Liver (tissue), 9 donors: ENCODE data around the gene DTYMK. TPM values are rescaled to one million over a fixed set of nuclear protein-coding genes. Genes with fewer than 3 reads are reported as not detected.

Source experiments
- DNase-seq: peaks from one replicate; pipeline ENCODE4 v3.0.0-alpha.2; 2017; ENCODE audit warnings: low spot score
- H3K27ac ChIP-seq, 2 donors: one replicate each; pipeline ENCODE4 v1.7.0; 2013; ENCODE audit warnings: inconsistent platforms in 2 of 2, low read length in 2 of 2, control low read depth in 1 of 2, low read depth in 1 of 2, mild to moderate bottlenecking in 1 of 2
- H3K27me3 ChIP-seq, 4 donors: one replicate each; pipeline versions ENCODE4 v1.6.1 to v1.7.0; 2013; ENCODE audit warnings: low read length in 3 of 4, inconsistent platforms in 1 of 4, mild to moderate bottlenecking in 1 of 4, moderate library complexity in 1 of 4; ENCODE audit not compliant: control insufficient read depth in 4 of 4, insufficient read depth in 4 of 4
- H3K36me3 ChIP-seq, 4 donors: one replicate each; pipeline versions ENCODE4 v1.6.1 to v1.7.0; 2013; ENCODE audit warnings: low read length in 3 of 4, mild to moderate bottlenecking in 3 of 4, low read depth in 1 of 4, moderate library complexity in 1 of 4; ENCODE audit not compliant: control insufficient read depth in 4 of 4, insufficient read depth in 3 of 4
- H3K4me1 ChIP-seq, 4 donors: one replicate each; pipeline versions ENCODE4 v1.6.1 to v1.7.0; 2013; ENCODE audit warnings: low read length in 3 of 4, mild to moderate bottlenecking in 3 of 4, moderate library complexity in 1 of 4; ENCODE audit not compliant: control insufficient read depth in 4 of 4, insufficient read depth in 4 of 4
- H3K4me3 ChIP-seq, 3 donors: one replicate each; pipeline versions ENCODE4 v1.6.1 to v1.7.0; 2013; ENCODE audit warnings: low read length in 3 of 3, control low read depth in 1 of 3, low read depth in 1 of 3, mild to moderate bottlenecking in 1 of 3
- H3K9ac ChIP-seq, 2 donors: one replicate each; pipeline ENCODE4 v1.7.0; 2013; ENCODE audit warnings: low read length in 2 of 2, mild to moderate bottlenecking in 2 of 2, moderate library complexity in 2 of 2, control low read depth in 1 of 2, low read depth in 1 of 2
- H3K9me3 ChIP-seq, 4 donors: one replicate each; pipeline versions ENCODE4 v1.6.1 to v1.7.0; 2013; ENCODE audit warnings: low read length in 3 of 4; ENCODE audit not compliant: control insufficient read depth in 4 of 4
- ATF3 ChIP-seq: IDR thresholded peaks from 2 replicates; pipeline ENCODE4 v1.6.1; 2016; ENCODE audit warnings: antibody characterized with exemption
- CTCF ChIP-seq: fragments of 150-350 bp; IDR thresholded peaks from 2 replicates; pipeline ENCODE4 v1.5.1; 2017; ENCODE audit warnings: improper control_type of control experiment, low read depth, low read length; ENCODE audit not compliant: missing input control
- EGR1 ChIP-seq, 2 donors: IDR thresholded peaks; 2 replicates each; pipeline ENCODE4 v1.6.1; 2016 to 2018; ENCODE audit warnings: antibody characterized with exemption in 2 of 2, low read depth in 2 of 2
- FOXA1 ChIP-seq: IDR thresholded peaks from 2 replicates; pipeline ENCODE4 v1.6.1; 2016; ENCODE audit warnings: antibody characterized with exemption
- FOXA2 ChIP-seq: IDR thresholded peaks from 2 replicates; pipeline ENCODE4 v1.6.1; 2016; ENCODE audit warnings: antibody characterized with exemption
- GABPA ChIP-seq, 2 donors: IDR thresholded peaks in 1 of 2; conservative IDR thresholded peaks in 1 of 2; 2 replicates each; pipeline ENCODE4 v1.6.1; 2016; ENCODE audit warnings: antibody characterized with exemption in 2 of 2, mild to moderate bottlenecking in 1 of 2, moderate library complexity in 1 of 2
- HNF4A ChIP-seq, 2 donors: conservative IDR thresholded peaks; 2 replicates each; pipeline ENCODE4 v1.6.1; 2016; ENCODE audit warnings: antibody characterized with exemption in 2 of 2, mild to moderate bottlenecking in 2 of 2
- HNF4G ChIP-seq: IDR thresholded peaks from 2 replicates; pipeline ENCODE4 v1.6.1; 2016; ENCODE audit warnings: antibody characterized with exemption
- JUND ChIP-seq, 2 donors: IDR thresholded peaks; 2 replicates each; pipeline ENCODE4 v1.6.1; 2016; ENCODE audit warnings: antibody characterized with exemption in 2 of 2
- MAX ChIP-seq: IDR thresholded peaks from 2 replicates; pipeline ENCODE4 v1.6.1; 2016; ENCODE audit warnings: antibody characterized with exemption
- NR2F2 ChIP-seq: IDR thresholded peaks from 2 replicates; pipeline ENCODE4 v1.6.1; 2016; ENCODE audit warnings: antibody characterized with exemption
- RAD21 ChIP-seq, 2 donors: IDR thresholded peaks; 2 replicates each; pipeline ENCODE4 v1.6.1; 2016; ENCODE audit warnings: antibody characterized with exemption in 2 of 2, mild to moderate bottlenecking in 2 of 2
- REST ChIP-seq: IDR thresholded peaks from 2 replicates; pipeline ENCODE4 v1.6.1; 2016; ENCODE audit warnings: antibody characterized with exemption, mild to moderate bottlenecking
- RXRA ChIP-seq, 2 donors: IDR thresholded peaks; 2 replicates each; pipeline ENCODE4 v1.6.1; 2017 to 2018; ENCODE audit warnings: antibody characterized with exemption in 2 of 2, mild to moderate bottlenecking in 1 of 2
- SP1 ChIP-seq: IDR thresholded peaks from 2 replicates; pipeline ENCODE4 v1.6.1; 2018; ENCODE audit warnings: antibody characterized with exemption, mild to moderate bottlenecking
- TAF1 ChIP-seq: conservative IDR thresholded peaks from 2 replicates; pipeline ENCODE4 v1.6.1; 2016; ENCODE audit warnings: antibody characterized with exemption, mild to moderate bottlenecking
- YY1 ChIP-seq: IDR thresholded peaks from 2 replicates; pipeline ENCODE4 v1.6.1; 2016; ENCODE audit warnings: antibody characterized with exemption, mild to moderate bottlenecking
- ZBTB33 ChIP-seq: IDR thresholded peaks from 2 replicates; pipeline ENCODE4 v1.6.1; 2016; ENCODE audit warnings: antibody characterized with exemption
- WGBS: extraction: QIAGEN DNeasy Blood & Tissue Kit; methylation state at CpG from one replicate; pipeline ENCODE4 v1.1.7; 2013; 5-methylcytosine and 5-hydroxymethylcytosine counted together
- polyA plus RNA-seq, 2 donors: library from polyadenylated mRNA; stranded (reverse) in 1 of 2; unstranded in 1 of 2; fragments of 200-250 nt in 1 of 2; fragments of >200 nt in 1 of 2; fragmentation: Nextera tagmentation in 1 of 2; extraction: Ambion mirVana in 1 of 2; gene quantifications; one replicate each; pipeline versions ENCODE4 v1.2.1 to v1.2.3, GENCODE V29; 2013 to 2015
- total RNA-seq, 2 donors: library from RNA; depleted of rRNA; stranded (reverse); fragments of >200 nt; gene quantifications; one replicate each; pipeline ENCODE4 v1.2.3, GENCODE V29; 2014
- donor health status: healthy.
- donor health status: healthy.
- donor health status: healthy.
- donor health status: healthy.
- donor health status: healthy.

DTYMK gene
- total and polyA plus RNA-seq, 4 donors: 5.5 to 17.7 (median 14.5) TPM

- H3K9ac ChIP-seq: no peak overlapping the region
- H3K27ac ChIP-seq: no peak overlapping the region
- peaks cover 0 to 14% (median 5%) of the 10 kb centered on the region in 4 donors for H3K36me3 ChIP-seq
- H3K9me3 ChIP-seq: peaks cover 0 to 6% (median 1%) of the 10 kb centered on the region in 4 donors
- H3K4me1 ChIP-seq: peaks cover 0 to 2% (median 0%) of the 10 kb centered on the region in 4 donors
- H3K4me3 ChIP-seq: no peak overlapping the region
- H3K27me3 ChIP-seq: no peaks in the 10 kb centered on the region
- 83% methylated on average over 8 of the region's 8 CpGs for WGBS
- TF ChIP-seq FOXA2: no peak
- no peak for TF ChIP-seq HNF4A (conservative IDR thresholded peaks at IDR 0.05)
- no peak for TF ChIP-seq RAD21 (IDR thresholded peaks at IDR 0.05)
- TF ChIP-seq NR2F2: no peak
- TF ChIP-seq ZBTB33: no peak
- no peak for TF ChIP-seq EGR1 (IDR thresholded peaks at IDR 0.05; ENCODE audit: low read depth in 2 of 2)
- no peak for TF ChIP-seq FOXA1
- no peak for TF ChIP-seq GABPA (IDR thresholded peaks at IDR 0.05 in 1 of 2, conservative IDR thresholded peaks at IDR 0.05 in 1 of 2)
- TF ChIP-seq JUND (IDR thresholded peaks at IDR 0.05): no peak
- no peak for TF ChIP-seq ATF3
- no peak for TF ChIP-seq CTCF
- no peak for DNase-seq
These were observed 41.4 kb upstream of the DTYMK start for GRCh38 chr2:241728000-241728399.

GRCh38 chr2:241726459-241726858 lies 39.8 kb upstream of the DTYMK start:
- H3K4me1 ChIP-seq: no peaks in the 10 kb centered on the region

More at GRCh38 chr2:241726459-241726858, 39.8 kb upstream of the DTYMK start:
- H3K4me3 ChIP-seq: no peak overlapping the region
- H3K9me3 ChIP-seq: peaks cover 2 to 10% (median 4%) of the 10 kb centered on the region in 4 donors
- H3K36me3 ChIP-seq: peaks cover 4 to 28% (median 11%) of the 10 kb centered on the region in 4 donors
- no peaks in the 10 kb centered on the region for H3K27me3 ChIP-seq
- TF ChIP-seq RAD21 (IDR thresholded peaks at IDR 0.05): no peak
- no peak for TF ChIP-seq REST
- TF ChIP-seq FOXA1: no peak
- no peak for TF ChIP-seq SP1
- TF ChIP-seq ZBTB33: no peak
- no peak for TF ChIP-seq YY1
- no peak for TF ChIP-seq ATF3
- no peak for TF ChIP-seq FOXA2
- TF ChIP-seq TAF1: no peak
- TF ChIP-seq HNF4G: no peak
- no peak for TF ChIP-seq GABPA (IDR thresholded peaks at IDR 0.05 in 1 of 2, conservative IDR thresholded peaks at IDR 0.05 in 1 of 2)
- TF ChIP-seq JUND (IDR thresholded peaks at IDR 0.05): no peak
- TF ChIP-seq CTCF: no peak
- TF ChIP-seq RXRA (IDR thresholded peaks at IDR 0.05): no peak
- no peak for TF ChIP-seq EGR1 (IDR thresholded peaks at IDR 0.05; ENCODE audit: low read depth in 2 of 2)
- no peak for TF ChIP-seq MAX
- no peak overlapping the region for H3K9ac ChIP-seq
- 95% methylated on average over 16 of the region's 16 CpGs for WGBS
- H3K27ac ChIP-seq: no peak overlapping the region
- DNase-seq: no peak
